ENCODE data around the gene CPNE7.

Gene CPNE7

GRCh38 chr16:89555780-89556179 is 19.8 kb upstream of the CPNE7 start:
- H3K9ac ChIP-seq (ENCODE audit: low read length), result no peak overlapping the region
- TF ChIP-seq, protein P1, sequence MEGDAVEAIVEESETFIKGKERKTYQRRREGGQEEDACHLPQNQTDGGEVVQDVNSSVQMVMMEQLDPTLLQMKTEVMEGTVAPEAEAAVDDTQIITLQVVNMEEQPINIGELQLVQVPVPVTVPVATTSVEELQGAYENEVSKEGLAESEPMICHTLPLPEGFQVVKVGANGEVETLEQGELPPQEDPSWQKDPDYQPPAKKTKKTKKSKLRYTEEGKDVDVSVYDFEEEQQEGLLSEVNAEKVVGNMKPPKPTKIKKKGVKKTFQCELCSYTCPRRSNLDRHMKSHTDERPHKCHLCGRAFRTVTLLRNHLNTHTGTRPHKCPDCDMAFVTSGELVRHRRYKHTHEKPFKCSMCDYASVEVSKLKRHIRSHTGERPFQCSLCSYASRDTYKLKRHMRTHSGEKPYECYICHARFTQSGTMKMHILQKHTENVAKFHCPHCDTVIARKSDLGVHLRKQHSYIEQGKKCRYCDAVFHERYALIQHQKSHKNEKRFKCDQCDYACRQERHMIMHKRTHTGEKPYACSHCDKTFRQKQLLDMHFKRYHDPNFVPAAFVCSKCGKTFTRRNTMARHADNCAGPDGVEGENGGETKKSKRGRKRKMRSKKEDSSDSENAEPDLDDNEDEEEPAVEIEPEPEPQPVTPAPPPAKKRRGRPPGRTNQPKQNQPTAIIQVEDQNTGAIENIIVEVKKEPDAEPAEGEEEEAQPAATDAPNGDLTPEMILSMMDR (IDR thresholded peaks at IDR 0.05; ENCODE audit: low read depth, low read length), result no peak
- TF ChIP-seq EZH2phosphoT487 (IDR thresholded peaks at IDR 0.05; ENCODE audit: low read depth), result no peak
- no peak overlapping the region for H3K4me3 ChIP-seq (ENCODE audit: low read length)
- H4K20me1 ChIP-seq (ENCODE audit: insufficient read depth, low read length), result no peaks in the 10 kb centered on the region
- no peak overlapping the region for H3K4me2 ChIP-seq (ENCODE audit: low read length)
- no peaks in the 10 kb centered on the region for H3K27me3 ChIP-seq (ENCODE audit: low read depth, low read length)
- no peak overlapping the region for H3K27ac ChIP-seq (ENCODE audit: low read length)
- H3K4me1 ChIP-seq (ENCODE audit: low read length), result no peaks in the 10 kb centered on the region
- peaks cover 3% of the 10 kb centered on the region for H3K79me2 ChIP-seq (ENCODE audit: low read length)
- no peak overlapping the region for H2AFZ ChIP-seq (ENCODE audit: low read depth, low read length)
- H3K9me3 ChIP-seq (ENCODE audit: insufficient read depth, low read length), result no peaks in the 10 kb centered on the region
- peaks cover 8% of the 10 kb centered on the region for H3K36me3 ChIP-seq (replicated peaks; ENCODE audit: low read depth, low read length)

GRCh38 chr16:89556750-89557689 is 18.5 kb upstream of the CPNE7 start:
- H3K27me3 ChIP-seq (ENCODE audit: low read depth, low read length), result no peaks in the 10 kb centered on the region
- H3K4me3 ChIP-seq (ENCODE audit: low read length), result no peak overlapping the region
- H3K4me2 ChIP-seq (ENCODE audit: low read length), result no peak overlapping the region
- no peak for TF ChIP-seq EZH2phosphoT487 (IDR thresholded peaks at IDR 0.05; ENCODE audit: low read depth)
- TF ChIP-seq, protein P1 (IDR thresholded peaks at IDR 0.05; ENCODE audit: low read depth, low read length), result peak; percentile 75
- H2AFZ ChIP-seq (ENCODE audit: low read depth, low read length), result no peak overlapping the region
- no peaks in the 10 kb centered on the region for H3K9me3 ChIP-seq (ENCODE audit: insufficient read depth, low read length)
- H3K79me2 ChIP-seq (ENCODE audit: low read length), result peaks cover 16% of the 10 kb centered on the region
- peaks cover 10% of the 10 kb centered on the region for H4K20me1 ChIP-seq (ENCODE audit: insufficient read depth, low read length)
- H3K36me3 ChIP-seq (replicated peaks; ENCODE audit: low read depth, low read length), result peaks cover 15% of the 10 kb centered on the region
- H3K9ac ChIP-seq (ENCODE audit: low read length), result no peak overlapping the region
- H3K4me1 ChIP-seq (ENCODE audit: low read length), result peaks cover 5% of the 10 kb centered on the region
- no peak overlapping the region for H3K27ac ChIP-seq (ENCODE audit: low read length)

GRCh38 chr16:89557690-89558490 is 17.7 kb upstream of the CPNE7 start:
- Histone ChIP-seq H3K9ac (ENCODE audit: low read length) (no peak overlapping the region), H3K4me1 (ENCODE audit: low read length) (peaks cover 13% of the 10 kb centered on the region), H3K9me3 (ENCODE audit: insufficient read depth, low read length) (no peaks in the 10 kb centered on the region), H2AFZ (ENCODE audit: low read depth, low read length) (no peak overlapping the region), H3K27ac (ENCODE audit: low read length) (no peak overlapping the region), H3K4me2 (ENCODE audit: low read length) (no peak overlapping the region), H3K27me3 (ENCODE audit: low read depth, low read length) (no peaks in the 10 kb centered on the region), H3K4me3 (ENCODE audit: low read length) (no peak overlapping the region), H4K20me1 (ENCODE audit: insufficient read depth, low read length) (peaks cover 18% of the 10 kb centered on the region), H3K79me2 (ENCODE audit: low read length) (peaks cover 24% of the 10 kb centered on the region), H3K36me3 (replicated peaks; ENCODE audit: low read depth, low read length) (peaks cover 23% of the 10 kb centered on the region)
- TF ChIP-seq, protein P1 (IDR thresholded peaks at IDR 0.05; ENCODE audit: low read depth, low read length), result no peak
- no peak for TF ChIP-seq EZH2phosphoT487 (IDR thresholded peaks at IDR 0.05; ENCODE audit: low read depth)
